Activated CD8-positive, alpha-beta memory T cell treated with anti-CD3 and anti-CD28 coated beads, Interleukin-2, amount 50 U/mL, for 4 hours (primary cell): Measurements from ENCODE around the gene LGMN.

Experiments used
- DNase-seq: peaks from one replicate; pipeline ENCODE4 v3.0.0-alpha.2; 2020

Gene LGMN

GRCh38 chr14:92759679-92760523 lies 11.5 kb upstream of the LGMN start:
- no peak for DNase-seq

DNA sequence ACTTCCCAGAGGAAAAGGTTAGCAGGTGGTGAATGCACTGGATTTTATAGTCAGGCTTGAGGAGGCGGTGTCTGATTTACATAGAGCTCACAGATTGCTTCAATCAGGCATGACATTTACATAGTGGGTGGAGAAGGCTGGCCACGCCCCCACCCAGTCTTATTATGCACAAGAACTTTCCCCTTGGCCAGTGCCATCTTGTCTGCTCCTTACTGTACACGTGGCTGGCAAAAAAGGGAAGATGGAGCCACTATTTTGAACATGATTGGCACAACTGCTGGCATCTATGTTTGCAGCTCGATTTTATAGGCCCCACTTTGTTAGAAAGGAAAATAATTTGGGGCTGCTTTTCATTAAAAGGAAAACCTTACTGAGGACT lies 10.9 kb upstream of the LGMN start:
- DNase-seq, result no peak

DNA sequence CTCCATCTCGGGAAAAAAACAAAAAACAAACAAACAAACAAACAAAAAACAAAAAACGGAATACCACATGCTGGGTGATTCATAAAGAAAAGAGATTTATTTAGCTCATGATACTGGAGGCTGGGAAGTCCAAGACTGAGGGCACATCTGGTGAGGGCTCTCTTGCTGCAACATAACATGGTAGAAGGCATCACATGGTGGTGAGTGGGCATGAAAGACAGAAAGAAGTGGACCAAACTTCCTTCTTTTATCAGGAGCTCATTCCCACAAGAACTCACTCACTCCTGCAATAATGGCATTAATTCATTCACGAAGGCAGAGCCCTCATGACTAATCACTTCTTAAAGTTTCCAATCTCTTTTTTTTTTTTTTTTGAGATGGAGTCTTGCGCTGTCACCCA lies 8.0 kb upstream of the LGMN start:
- no peak for DNase-seq

DNA sequence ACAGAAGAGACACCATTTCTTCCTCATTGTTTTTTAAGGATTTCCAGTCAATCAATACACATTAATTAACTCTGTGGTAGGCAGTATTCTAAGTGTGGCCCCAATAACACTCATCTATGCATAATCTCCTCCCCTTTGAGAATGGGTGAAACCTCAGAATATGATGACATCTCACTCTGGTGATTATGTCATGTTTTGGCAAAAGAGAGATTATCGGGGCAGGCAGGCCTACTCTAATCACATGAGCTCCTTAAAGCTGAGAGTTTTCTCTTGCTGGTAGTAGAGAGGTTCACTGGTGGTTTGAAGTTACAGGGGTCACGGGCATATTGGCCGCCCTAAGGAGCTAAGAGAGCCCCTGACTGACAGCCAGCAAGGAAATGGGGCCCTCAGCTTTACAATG lies 7.1 kb upstream of the LGMN start:
- no peak for DNase-seq

DNA sequence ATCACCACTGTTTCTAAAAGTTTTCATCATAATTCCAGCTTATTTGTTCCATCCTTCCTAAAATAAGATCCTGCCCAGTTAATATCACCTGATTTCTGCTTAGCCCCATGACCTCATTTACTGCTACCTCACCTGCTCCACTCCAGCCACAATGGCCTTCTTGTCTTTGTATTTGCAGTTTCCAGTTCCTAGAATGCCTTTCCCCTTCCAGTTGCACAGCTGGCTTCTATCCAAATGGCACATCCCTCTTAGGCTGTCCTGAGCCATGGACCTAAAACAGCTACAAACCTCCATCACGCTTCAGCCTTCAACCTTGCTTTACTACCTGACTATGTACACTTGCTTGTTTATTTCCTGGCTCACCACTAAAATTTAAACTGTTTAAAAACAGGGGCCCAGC lies 6.5 kb upstream of the LGMN start:
- DNase-seq, result no peak

DNA sequence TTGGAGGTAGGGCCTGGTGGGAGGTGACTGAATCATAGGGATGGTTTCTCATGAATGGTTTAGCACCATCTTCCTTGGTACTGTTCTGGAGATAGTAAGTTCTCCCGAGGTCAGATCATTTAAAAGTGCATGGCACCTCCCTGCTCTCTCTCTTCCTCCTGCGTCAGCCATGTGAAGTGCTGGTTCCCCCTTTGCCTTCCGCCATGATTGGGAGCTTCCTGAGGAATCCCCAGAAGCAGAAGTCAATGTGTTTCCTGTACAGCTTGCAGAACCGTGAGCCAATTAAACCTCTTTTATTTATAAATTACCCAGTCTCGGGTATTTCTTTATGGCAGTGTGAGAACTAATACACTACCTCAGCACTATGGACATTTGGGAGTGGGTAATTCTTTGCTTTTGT lies 4.8 kb upstream of the LGMN start:
- DNase-seq, result no peak

DNA sequence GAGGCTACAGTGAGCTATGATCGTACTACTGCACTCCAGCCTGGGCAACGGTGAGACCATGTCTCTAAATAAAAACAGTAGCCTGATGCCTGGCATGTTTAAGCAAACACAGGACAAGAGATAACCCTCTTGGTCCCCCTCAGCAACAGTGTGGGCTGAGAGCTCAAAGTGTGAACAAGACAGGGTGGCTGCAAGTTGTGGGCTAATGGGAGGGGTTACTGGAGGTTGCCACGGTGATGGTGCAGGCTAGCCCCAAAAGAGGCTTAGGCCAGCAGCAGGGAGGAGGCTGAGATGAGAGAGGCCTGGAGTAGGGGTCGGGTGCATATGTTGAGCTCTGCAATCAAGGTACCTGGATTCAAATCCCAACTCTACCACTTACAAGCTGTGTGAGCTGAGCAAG lies 3.4 kb upstream of the LGMN start:
- no peak for DNase-seq

- DNase-seq, result no peak
Observed at GRCh38 chr14:92750994-92751400, 2.6 kb upstream of the LGMN start.

DNA sequence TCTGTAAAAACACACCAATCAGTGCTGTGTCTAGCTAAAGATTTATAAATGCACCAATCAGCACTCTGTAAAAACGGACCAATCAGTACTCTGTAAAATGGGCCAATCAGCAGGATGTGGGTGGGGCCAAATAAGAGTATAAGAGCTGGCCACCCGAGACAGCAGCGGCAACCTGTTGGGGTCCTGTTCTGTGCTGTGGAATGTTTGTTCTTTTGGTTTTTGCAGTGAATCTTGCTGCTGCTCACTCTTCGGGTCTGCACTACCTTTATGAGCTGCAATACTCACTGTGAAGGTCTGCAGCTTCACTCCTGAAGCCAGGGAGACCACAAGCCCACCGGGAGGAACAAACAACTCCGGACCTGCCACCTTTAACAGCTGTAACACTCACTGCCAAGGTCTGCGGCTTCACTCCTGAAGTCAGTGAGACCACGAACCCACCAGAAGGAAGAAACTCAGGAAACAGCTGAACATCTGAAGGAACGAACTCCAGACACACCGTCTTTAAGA lies 1.8 kb upstream of the LGMN start:
- peak; percentile 41 for DNase-seq

- DNase-seq, result no peak
Observed at GRCh38 chr14:92747701-92748258, 647 bp downstream of the LGMN start.

GRCh38 chr14:92744198-92744597 lies 4.2 kb downstream of the LGMN start:
- no peak for DNase-seq

- DNase-seq, result no peak
Observed at GRCh38 chr14:92740440-92740839, 8.0 kb downstream of the LGMN start.

DNA sequence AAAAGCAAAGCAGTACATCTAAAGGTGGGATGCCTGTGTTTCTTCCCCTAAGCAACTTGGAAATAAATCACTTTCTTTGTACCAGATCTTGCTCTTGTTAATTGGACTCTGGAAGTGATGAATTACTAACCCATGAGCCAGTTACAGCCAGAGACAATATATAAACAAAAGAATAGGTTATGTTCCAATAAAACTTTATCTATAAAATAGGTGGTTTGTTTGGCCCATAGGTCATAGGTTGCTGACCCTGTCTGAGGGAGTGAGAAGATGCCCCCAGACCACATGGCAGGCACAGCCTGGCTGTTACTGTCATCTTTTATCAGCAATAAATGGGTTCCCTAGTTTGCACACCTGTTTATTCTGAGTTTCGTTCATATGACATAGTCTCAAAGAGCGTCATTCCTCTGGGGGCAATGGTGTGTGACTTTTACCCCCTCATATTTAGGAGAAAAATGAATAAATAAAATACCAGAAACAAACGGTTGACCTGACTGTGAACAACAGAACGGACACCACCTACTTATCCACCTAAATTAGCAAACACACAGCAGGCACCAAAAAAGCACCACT lies 10.7 kb downstream of the LGMN start:
- DNase-seq, result no peak

- DNase-seq, result no peak
Observed at GRCh38 chr14:92737206-92737605, 11.2 kb downstream of the LGMN start.

DNA sequence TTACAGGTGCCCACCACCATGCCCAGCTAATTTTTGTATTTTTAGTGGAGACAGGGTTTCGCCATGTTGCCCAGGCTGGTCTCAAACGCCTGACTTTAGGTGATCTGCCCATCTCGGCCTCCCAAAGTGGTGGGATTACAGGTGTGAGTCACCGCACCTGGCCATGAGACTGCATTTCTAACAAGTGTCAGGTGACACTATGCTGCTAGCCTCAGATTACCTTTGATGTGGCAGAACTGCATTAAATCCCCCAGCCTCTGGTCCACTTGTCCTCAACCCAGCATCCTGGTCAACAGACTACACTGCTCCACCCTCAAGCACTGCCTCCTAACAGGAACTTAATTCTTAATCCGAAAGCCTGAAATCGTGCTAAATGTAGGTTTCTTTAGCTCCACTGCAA lies 13.1 kb downstream of the LGMN start:
- no peak for DNase-seq

DNA sequence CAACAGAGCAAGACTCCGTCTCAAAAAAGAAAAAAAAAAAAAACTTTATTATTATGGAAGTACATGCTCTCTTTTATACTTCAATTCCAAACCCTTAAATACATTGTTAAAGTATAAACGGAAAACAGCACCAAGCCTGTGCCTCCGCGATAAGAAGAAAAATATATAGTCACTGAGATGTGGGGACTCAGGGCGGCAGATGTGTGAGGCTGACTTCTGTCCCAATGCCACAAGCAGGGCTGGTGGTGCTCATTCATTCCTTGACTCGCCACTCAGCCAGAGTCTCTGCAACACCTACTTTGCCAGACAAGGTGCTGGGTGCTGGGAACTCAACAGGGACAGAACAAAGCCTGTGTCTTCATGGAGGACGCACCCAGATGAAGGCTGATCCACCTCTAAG lies 13.8 kb downstream of the LGMN start:
- no peak for DNase-seq

GRCh38 chr14:92733007-92733406 lies 15.4 kb downstream of the LGMN start:
- DNase-seq, result no peak

GRCh38 chr14:92731622-92732115 lies 16.8 kb downstream of the LGMN start:
- no peak for DNase-seq

DNA sequence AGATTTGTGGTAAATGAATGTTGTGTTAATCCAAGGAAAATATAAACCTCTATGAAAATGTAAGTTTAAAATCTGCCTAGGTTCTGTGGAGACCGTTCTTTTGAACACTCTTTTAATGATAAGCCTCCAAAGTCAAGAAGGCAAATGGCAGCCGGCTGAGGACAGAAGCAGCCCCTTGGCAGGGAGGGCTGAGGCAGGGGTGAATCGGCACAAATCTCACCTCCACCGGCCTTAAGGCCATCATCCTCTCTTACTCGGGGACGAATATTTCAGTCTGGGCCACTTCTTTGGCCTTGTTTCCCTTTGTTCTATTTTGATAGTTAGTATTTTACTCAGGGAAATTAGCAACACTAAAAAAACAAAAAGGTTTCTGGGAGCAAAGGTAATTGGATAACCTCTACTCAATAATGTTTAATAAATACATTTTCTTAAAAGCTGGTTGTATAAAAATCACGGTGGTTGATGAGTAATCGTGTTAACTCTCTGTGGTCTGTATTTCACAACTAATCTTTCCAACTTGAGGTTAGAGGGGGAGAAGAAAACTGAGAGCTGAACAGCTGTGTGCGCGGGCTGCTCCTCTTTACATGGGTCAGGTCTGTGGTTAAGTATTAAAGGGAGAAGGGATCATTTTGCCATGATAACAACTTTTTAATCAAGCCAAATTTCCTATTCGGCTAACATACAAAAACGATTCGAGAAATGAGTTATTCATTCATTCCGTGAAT lies 18.6 kb downstream of the LGMN start:
- no peak for DNase-seq

- no peak for DNase-seq
Observed at GRCh38 chr14:92728759-92729364, 19.6 kb downstream of the LGMN start.

GRCh38 chr14:92726933-92727262 lies 21.5 kb downstream of the LGMN start:
- DNase-seq, result no peak

DNA sequence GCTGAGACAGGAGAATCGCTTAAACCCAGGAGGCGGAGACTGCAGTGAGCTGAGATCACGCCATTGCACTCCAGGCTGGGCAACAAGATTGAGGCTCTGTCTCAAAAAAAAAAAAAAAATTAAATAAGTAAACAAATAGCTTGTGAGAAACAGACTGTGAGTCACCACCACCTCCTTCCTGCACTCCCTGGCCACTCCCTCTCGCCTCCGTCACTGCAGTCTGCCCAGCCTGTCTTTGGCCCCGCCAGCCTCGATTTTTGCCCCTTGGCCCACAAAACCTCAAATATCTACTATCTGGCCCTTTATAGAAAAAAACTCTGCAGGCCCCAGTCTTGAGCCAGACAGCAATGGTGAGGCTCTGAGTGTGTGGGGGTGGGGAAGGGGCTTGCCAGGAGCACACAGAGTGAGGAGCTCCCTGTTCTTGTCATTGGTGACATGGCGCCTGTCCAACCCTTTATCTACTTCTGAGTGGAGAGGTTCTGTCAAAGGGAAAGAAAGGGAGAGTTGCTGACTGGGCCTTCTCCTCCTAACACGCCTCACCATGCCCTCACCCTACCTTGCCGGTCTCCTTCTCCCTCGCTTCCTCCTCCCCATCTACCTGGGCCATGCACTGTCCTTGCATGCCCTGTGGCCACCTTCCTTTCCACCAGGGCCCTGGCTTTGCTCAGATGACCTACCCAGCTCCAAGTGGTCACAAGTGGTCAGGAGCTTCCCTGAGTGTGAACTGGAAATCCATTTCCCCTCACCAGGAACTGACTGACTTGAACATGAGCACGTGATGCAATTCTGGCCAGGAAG lies 22.1 kb downstream of the LGMN start:
- DNase-seq, result peak; percentile 35
